KOPT-K1 (cell line): Measurements from ENCODE around the gene ADH1C.
"Not testable (repeated sequence)": the region's sequence is repeated elsewhere in the genome, so short reads cannot be mapped to it uniquely, and the experiment has no call there.

ENCODE experiments used
- H3K27ac ChIP-seq: fragments of 200-600 bp; sonication (generic); 2 replicates; pipeline ENCODE4 v1.5.1; 2016; ENCODE audit warnings: antibody characterized with exemption, mild to moderate bottlenecking, low read depth, low read length; ENCODE audit not compliant: poor library complexity, severe bottlenecking
- H3K36me3 ChIP-seq: fragments of 200-600 bp; sonication (generic); 2 replicates; pipeline ENCODE4 v1.5.1; 2017; ENCODE audit warnings: antibody characterized with exemption, mild to moderate bottlenecking, low read length, moderate library complexity; ENCODE audit not compliant: insufficient read depth
- H3K9me3 ChIP-seq: fragments of 200-600 bp; sonication (generic); 2 replicates; pipeline ENCODE4 v1.5.1; 2017; ENCODE audit warnings: antibody characterized with exemption, low read length, mild to moderate bottlenecking; ENCODE audit not compliant: insufficient read depth, poor library complexity, severe bottlenecking

Gene ADH1C

GRCh38 chr4:99352602-99353537 is at the start of gene ADH1C:
TSS of gene ADH1C (minus strand) at chr4:99352746. CDS start at chr4:99352675, 71 bp downstream.
- no peaks in the 10 kb centered on the region for H3K9me3 ChIP-seq
- no peak within 1 kb of the TSS for H3K27ac ChIP-seq
- H3K36me3 ChIP-seq: no peaks in the 10 kb centered on the region

- no peaks in the 10 kb centered on the region for H3K36me3 ChIP-seq
- no peaks in the 10 kb centered on the region for H3K9me3 ChIP-seq
- no peak overlapping the region for H3K27ac ChIP-seq
These were observed 48.3 kb upstream of the ADH1C start for GRCh38 chr4:99400831-99401230.

- Histone ChIP-seq H3K9me3 (no peaks in the 10 kb centered on the region), H3K27ac (no peak overlapping the region), H3K36me3 (no peaks in the 10 kb centered on the region)
These were observed 46.5 kb upstream of the ADH1C start for GRCh38 chr4:99399017-99399416.

GRCh38 chr4:99395595-99396364 is 43.2 kb upstream of the ADH1C start:
- peaks cover 9% of the 10 kb centered on the region for H3K9me3 ChIP-seq
- H3K27ac ChIP-seq: no peak overlapping the region
- no peaks in the 10 kb centered on the region for H3K36me3 ChIP-seq

- peaks cover 11% of the 10 kb centered on the region for H3K9me3 ChIP-seq
- H3K36me3 ChIP-seq: no peaks in the 10 kb centered on the region
- no peak overlapping the region for H3K27ac ChIP-seq
These were observed 42.4 kb upstream of the ADH1C start for GRCh38 chr4:99394896-99395295.

- Histone ChIP-seq H3K27ac (no peak overlapping the region), H3K9me3 (peaks cover 11% of the 10 kb centered on the region), H3K36me3 (no peaks in the 10 kb centered on the region)
These were observed 37.5 kb upstream of the ADH1C start for GRCh38 chr4:99390055-99390454.

GRCh38 chr4:99389606-99390005 is 37.1 kb upstream of the ADH1C start:
- Histone ChIP-seq H3K36me3 (no peaks in the 10 kb centered on the region), H3K27ac (no peak overlapping the region), H3K9me3 (peaks cover 11% of the 10 kb centered on the region)

DNA sequence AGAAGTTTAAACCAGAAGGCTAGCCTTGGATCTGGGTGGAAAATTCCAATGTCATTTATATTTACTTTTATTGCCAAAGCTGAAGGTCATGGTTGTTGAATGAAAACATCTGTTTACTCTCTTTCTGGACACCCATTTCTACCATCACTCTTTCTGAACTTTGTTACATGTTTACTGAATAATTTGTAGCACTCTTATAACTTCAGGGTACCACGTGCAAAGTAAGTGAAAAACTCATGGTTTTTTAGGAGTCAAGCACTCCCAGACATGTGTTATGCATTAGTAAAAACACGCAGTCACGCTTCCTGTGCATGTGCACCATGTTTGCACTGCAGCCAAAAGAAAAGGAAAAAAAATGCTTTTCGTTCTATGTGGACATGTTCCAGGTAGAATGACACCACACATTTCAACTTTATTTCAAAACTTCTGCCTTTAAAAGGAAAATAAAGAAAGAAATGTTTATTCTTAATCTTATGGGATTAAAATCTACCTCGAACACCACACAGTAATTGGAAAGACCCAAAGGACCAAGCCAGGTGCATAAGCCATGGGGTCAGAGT is 31.4 kb upstream of the ADH1C start:
- Histone ChIP-seq H3K9me3 (no peaks in the 10 kb centered on the region), H3K27ac (no peak overlapping the region), H3K36me3 (no peaks in the 10 kb centered on the region)

DNA sequence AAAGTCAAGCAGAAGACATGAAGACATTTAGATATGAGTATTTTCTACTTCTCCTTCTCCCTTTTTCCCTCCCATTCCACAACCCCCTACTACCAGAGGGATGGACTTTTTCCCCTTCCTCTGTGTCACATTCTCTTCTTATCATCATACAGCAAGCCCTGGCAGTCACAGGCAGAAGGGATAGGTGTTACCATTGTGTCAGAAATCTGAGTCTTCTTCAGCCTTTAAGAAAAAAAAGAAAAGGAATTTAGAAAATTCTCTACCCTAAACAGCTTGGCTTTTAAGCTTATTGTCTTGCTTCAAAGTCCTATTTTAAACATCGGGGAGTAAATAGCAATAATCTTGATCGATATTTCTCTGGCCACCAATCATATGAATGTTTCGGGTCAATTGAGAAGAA is 30.9 kb upstream of the ADH1C start:
- Histone ChIP-seq H3K27ac (no peak overlapping the region), H3K9me3 (no peaks in the 10 kb centered on the region)

DNA sequence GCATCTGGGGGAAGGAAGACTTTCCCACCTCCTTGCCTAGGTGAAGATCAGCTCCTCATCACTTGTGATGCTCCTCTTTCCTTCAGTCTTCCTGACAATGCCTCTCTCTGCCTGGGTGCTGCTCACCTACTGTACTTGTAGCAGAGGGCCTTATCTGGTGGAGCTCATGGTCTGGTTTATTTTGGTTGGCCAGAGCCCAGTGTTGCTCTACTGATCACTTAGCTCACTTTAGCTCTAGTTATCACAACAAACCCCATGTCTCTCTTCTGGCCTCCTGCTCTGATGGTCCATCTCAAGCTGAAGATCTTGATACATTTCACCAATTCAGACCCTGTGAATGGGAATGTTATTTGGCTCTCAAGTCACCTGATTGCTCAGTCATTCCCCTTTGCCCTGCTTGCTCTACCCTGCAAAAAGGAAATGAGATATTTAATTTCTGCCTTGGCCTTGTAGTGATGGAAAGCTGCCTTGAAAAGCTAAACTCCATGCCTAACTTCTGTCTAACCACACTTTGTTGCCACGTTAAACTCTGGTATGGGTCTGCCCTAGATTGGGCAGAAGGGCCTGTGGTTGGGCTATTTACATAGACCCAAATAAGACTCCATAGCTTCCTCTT is 30.3 kb upstream of the ADH1C start:
- H3K9me3 ChIP-seq: no peaks in the 10 kb centered on the region
- no peak overlapping the region for H3K27ac ChIP-seq
- no peaks in the 10 kb centered on the region for H3K36me3 ChIP-seq

More for the DNA sequence above, 30.9 kb upstream of the ADH1C start:
- H3K36me3 ChIP-seq: no peaks in the 10 kb centered on the region

DNA sequence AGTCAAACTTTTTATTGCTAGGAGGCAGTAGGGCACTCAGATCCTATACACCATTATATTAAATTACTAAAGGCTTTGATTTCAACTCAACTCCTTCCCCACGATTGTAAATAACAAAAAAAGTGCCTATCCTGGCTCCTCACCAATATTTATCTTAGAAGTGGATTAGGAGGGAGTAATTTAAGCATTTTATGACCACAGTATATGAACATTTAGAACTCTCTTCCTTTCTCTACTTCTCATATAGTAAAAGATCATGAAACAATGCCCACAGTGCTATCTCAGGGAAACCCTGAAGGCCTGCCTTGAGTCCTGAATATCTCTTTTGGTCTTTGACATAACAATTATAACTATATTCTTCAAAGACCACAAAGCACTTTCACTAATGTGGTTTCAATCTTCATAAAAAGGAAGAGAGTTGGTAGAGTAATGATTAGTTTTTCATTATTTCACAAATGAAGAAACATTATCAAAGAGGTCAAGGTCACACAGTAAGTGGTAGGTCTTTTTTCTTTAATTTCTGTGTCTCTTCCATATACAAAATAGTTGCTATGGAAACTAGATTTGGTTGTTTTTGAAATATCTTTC is 29.1 kb upstream of the ADH1C start:
- no peaks in the 10 kb centered on the region for H3K36me3 ChIP-seq
- no peaks in the 10 kb centered on the region for H3K9me3 ChIP-seq
- H3K27ac ChIP-seq: no peak overlapping the region

DNA sequence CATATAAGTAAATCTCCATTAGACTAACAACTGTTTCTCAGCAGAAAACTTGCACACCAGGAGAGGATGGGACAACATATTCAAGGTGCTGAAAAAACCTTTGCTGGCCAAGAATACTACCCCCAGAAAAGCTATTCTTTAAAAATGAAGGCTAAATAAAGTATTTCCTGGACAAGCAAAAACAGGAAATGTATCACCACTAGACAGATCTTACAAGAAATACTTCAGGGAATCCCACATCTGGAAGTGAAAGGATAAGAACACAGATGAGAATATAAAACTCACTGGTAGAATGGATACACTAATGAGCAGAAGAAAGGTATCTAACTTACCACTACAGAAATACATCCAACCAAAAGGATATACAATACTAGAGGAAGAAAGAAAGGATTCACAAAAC is 27.0 kb upstream of the ADH1C start:
- no peaks in the 10 kb centered on the region for H3K36me3 ChIP-seq

GRCh38 chr4:99378876-99379275 is 26.3 kb upstream of the ADH1C start:
- Histone ChIP-seq H3K9me3 (no peaks in the 10 kb centered on the region), H3K27ac (no peak overlapping the region), H3K36me3 (no peaks in the 10 kb centered on the region)

More for the DNA sequence above, 27.0 kb upstream of the ADH1C start:
- Histone ChIP-seq H3K27ac (no peak overlapping the region), H3K9me3 (no peaks in the 10 kb centered on the region)

- H3K36me3 ChIP-seq, H3K27ac ChIP-seq, H3K9me3 ChIP-seq: not testable (repeated sequence)
These were observed 24.8 kb upstream of the ADH1C start for GRCh38 chr4:99377341-99377740.
